NK-92 (cell line): ENCODE results near the gene PPIA.
"Not testable (repeated sequence)": the region's sequence is repeated elsewhere in the genome, so short reads cannot be mapped to it uniquely, and the experiment has no call there.

Experiments
- DNase-seq: peaks from one replicate; lab custom pipeline; 2025; ENCODE audit not compliant: unreplicated experiment; lab: John Stamatoyannopoulos, UW

The PPIA gene

GRCh38 chr7:44819292-44819691 lies 22.8 kb downstream of the PPIA start:
- DNase-seq = no peak

- no peak for DNase-seq
Measured at GRCh38 chr7:44823255-44823781, 26.8 kb downstream of the PPIA start.

DNA sequence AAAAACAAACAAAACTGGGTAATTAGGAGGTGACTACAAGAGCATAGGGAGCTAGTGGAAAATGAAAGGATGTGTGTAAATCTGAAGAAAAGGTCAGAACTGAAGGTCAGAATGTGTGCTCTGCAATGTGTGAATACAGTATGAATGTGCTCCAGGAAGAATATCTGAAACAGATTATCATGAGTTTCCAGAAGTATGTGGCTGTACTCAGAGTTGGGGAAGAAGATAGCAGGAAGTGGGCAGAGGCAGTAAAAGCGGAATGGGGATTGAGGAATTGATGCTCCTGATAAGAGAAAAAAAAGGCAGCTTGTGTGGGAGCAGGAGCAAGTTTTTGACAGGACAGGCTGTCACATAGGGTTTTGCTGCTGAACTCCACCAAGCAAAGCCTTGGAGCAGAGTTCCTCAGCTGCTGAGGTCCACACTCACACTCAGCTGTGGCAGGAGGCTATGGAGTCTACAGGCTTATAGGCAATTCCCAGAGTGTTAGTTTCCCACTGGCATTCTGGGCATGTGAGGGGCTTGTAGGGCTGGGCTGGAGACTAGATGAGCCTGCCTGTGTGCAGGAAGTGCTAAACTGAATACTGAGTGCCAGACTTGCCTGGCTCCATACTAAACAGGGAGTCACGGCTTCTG lies 28.5 kb downstream of the PPIA start:
- DNase-seq = no peak

- DNase-seq = no peak
Measured at GRCh38 chr7:44827567-44827966, 31.1 kb downstream of the PPIA start.

DNA sequence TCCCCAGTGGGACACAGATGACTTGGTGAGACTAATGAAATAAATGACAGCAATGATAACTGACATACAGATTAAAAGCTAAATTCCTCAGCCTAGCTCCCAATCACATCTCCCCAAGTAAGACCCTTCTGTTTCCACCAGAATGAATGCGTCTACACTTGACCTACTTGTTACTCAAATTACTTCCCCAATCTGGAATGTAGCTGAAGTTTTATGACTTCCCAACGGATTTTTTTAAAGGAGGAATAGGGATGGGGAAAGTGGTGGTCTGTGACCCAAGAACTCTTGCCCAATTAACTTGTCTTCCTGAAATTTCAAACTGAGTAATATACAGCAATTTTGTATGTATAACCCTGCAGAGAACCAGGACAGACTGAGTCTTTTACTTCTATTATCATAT lies 42.3 kb downstream of the PPIA start:
- DNase-seq = no peak

GRCh38 chr7:44842675-44843074 lies 46.2 kb downstream of the PPIA start:
- DNase-seq = not testable (repeated sequence)

DNA sequence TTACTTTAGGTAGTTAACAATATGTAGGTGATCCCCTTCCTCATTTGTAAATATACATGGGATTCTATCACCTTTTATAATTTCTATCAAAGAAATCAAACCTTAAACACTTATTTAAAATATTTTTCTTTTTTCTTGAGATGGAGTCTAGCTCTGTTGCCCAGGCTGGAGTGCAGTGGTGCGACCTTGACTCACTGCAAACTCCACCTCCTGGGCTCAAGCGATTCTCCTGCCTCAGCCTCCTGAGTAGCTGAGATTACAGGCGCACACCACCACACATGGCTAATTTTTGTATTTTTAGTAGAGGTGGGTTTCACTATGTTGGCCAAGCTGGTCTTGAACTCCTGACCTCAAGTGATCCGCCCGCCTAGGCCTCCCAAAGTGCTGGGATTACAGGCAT lies 47.0 kb downstream of the PPIA start:
- DNase-seq = not testable (repeated sequence)

- DNase-seq = no peak
Measured at GRCh38 chr7:44845451-44845850, 49.0 kb downstream of the PPIA start.

GRCh38 chr7:44846390-44846789 lies 49.9 kb downstream of the PPIA start:
- not testable (repeated sequence) for DNase-seq

- no peak for DNase-seq
Measured at GRCh38 chr7:44846816-44847508, 50.5 kb downstream of the PPIA start.

- DNase-seq = peak; percentile 19
Measured at GRCh38 chr7:44847509-44847919, 51.0 kb downstream of the PPIA start.

DNA sequence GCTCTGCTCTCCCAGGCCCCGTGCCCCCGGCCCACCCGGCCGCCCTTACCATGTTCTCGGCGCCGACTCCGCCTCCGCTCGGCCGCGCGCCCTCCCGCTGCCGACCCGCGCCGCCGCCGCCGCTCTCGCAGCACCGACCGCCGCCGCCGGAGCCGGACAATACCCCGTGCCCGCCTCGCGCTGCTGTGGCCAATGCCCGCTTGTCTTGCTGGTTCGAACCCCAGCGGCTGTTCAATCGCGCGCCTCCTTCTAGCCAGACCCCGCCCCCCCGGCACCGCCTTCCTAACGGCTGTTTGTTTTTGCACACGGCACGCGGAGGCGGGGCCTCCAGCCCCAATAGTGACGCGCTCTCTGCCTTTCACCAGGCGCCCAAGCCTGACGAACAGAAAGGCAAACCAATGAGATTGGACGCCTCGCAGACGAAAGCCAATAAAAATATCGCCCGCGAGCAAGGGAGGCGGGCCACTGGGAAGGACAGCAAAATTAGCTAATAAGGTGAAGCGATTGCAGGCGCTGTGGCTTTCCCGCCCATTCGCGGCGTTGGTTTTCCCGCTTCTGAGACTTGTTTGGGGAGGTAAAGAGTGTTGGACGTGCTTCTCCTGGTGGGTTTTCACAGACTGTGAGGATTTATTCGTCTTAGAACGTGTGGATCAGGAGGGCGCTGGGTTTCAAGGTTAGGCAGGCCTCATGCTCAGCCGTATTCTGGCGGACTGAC lies 51.6 kb downstream of the PPIA start, which contains the start of gene H2AZ2:
Gene H2AZ2 (minus strand): TSS at position 168 of the 715 bp plus-strand sequence. CDS start 116 bp downstream, at position 52.
- DNase-seq = peak; percentile 97

GRCh38 chr7:44849259-44849884 lies 52.9 kb downstream of the PPIA start:
- no peak for DNase-seq

DNA sequence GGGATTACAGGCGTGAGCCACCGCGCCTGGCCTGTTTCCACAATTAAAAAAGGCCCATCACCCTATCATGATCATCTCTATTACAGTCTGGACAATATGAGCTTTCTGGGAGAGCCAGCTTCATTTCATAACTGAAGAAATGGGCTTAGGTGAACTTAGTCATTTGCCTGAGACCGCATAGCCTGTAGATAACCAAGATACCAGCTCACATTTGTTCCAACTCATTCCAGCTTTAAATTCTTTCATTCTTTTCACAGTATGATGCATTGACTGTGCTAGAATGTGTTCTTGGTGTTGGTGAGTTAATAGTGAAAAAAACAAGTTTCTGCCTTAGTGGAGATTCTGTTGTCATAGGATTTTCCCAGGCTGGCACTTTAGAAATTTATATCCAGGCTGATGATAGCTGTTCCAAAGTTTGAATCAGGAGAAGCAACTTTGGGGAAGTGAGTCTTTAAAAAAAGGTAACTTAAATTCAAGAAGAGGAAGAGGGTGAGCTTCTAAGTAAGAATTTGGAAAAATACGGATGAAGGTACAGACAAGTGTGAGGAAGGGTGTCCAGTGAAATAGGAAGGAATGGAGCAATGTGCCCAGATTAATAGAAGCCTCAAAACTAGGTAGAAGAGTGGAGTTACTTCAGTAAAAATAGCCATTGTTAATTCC lies 53.5 kb downstream of the PPIA start:
- DNase-seq = no peak

DNA sequence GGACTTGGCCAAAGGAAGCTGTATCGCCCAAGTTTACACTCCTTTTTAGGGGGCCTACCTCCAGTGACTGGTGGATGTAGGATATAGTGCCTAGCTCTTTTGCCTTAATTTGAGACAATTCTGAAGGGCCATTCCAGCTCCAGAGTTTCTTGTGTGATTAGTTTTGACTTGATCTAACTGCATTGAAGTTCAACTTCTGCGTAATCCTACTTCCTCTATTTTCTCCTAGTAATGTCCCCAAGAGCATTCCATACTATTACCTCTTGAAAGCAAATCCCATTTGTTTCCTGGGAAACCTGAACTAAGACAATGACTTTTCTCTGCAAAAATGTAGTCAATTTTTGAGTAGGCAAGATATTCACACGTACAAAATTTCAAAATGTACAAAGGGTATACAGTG lies 56.1 kb downstream of the PPIA start:
- DNase-seq = no peak
